GM10248 (cell line): Measurements from ENCODE around the gene FAM20C.

ENCODE experiments used
- CTCF ChIA-PET: fragments of 300-600 bp; sonication (Branson Sonifier 250); formaldehyde crosslinking; extraction: SDS; loops from one replicate; lab custom pipeline; 2021; ENCODE audit warnings: antibody characterized with exemption; lab: Yijun Ruan, JAX
- POLR2A ChIA-PET: fragments of 350-650 bp; sonication (Branson Sonifier 250); formaldehyde crosslinking; extraction: SDS; loops from one replicate; lab custom pipeline; 2020; ENCODE audit warnings: antibody characterized with exemption; lab: Yijun Ruan, JAX
- DNase-seq: peaks from one replicate; pipeline ENCODE4 v3.0.0; 2012; ENCODE audit errors: extremely low spot score
- TF ChIP-seq, protein P1 (sequence below): IDR thresholded peaks from 2 replicates; pipeline ENCODE4 v1.5.1; 2012; ENCODE audit warnings: mild to moderate bottlenecking, low read depth; ENCODE audit errors: extremely low read depth, missing control alignments, control extremely low read depth

Gene FAM20C

DNA sequence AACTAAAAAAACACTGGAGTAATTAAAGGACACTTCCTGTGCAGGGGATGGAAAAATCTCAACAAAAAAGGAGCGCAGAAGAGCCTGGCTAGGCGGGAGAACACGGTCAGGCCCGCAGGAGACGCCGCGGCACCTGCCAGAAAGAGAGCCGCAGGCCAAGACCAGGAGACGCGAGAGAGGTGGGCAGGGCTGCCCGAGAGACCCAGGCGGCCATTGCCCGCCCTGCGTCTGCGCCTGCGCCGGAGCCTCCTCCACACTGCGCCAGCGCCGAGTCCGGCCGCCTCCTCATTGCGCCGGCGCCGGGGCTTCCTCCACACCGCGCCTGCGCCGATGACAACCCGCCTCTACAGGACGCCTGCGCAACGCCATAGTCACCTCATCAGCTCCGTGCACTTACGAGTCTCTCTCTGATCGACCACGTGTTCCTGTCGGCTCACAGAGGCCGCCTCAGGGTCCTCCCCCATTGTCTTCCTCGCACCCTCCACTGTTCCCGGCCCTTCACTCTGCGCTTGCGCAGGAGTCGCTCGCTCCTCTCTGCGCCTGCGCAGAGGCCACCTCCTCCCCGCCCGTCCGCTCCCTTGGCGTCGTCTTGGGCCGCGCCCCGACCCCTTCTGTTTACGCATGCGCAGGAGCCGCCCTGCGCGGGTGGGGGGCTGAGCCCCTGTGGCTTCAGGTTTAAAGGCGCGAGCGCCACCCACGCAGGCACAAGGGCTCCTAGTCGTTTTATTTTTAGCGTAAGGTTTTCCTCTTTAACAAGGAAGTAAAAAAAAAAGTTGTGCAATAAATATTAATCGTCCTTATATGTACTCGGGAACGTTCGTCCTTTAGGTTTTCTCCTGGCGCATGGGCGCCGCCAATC, 43.2 kb upstream of the FAM20C start:
- DNase-seq, result peak; percentile 98
- CTCF ChIA-PET, result no interaction called here
- POLR2A ChIA-PET, result interaction anchor here (0.6 kb wide), 1 partner anchor 368 kb away, joined by 3 read pairs; no protein-coding TSS in a partner anchor
- TF ChIP-seq, protein P1, sequence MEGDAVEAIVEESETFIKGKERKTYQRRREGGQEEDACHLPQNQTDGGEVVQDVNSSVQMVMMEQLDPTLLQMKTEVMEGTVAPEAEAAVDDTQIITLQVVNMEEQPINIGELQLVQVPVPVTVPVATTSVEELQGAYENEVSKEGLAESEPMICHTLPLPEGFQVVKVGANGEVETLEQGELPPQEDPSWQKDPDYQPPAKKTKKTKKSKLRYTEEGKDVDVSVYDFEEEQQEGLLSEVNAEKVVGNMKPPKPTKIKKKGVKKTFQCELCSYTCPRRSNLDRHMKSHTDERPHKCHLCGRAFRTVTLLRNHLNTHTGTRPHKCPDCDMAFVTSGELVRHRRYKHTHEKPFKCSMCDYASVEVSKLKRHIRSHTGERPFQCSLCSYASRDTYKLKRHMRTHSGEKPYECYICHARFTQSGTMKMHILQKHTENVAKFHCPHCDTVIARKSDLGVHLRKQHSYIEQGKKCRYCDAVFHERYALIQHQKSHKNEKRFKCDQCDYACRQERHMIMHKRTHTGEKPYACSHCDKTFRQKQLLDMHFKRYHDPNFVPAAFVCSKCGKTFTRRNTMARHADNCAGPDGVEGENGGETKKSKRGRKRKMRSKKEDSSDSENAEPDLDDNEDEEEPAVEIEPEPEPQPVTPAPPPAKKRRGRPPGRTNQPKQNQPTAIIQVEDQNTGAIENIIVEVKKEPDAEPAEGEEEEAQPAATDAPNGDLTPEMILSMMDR, result no peak

DNA sequence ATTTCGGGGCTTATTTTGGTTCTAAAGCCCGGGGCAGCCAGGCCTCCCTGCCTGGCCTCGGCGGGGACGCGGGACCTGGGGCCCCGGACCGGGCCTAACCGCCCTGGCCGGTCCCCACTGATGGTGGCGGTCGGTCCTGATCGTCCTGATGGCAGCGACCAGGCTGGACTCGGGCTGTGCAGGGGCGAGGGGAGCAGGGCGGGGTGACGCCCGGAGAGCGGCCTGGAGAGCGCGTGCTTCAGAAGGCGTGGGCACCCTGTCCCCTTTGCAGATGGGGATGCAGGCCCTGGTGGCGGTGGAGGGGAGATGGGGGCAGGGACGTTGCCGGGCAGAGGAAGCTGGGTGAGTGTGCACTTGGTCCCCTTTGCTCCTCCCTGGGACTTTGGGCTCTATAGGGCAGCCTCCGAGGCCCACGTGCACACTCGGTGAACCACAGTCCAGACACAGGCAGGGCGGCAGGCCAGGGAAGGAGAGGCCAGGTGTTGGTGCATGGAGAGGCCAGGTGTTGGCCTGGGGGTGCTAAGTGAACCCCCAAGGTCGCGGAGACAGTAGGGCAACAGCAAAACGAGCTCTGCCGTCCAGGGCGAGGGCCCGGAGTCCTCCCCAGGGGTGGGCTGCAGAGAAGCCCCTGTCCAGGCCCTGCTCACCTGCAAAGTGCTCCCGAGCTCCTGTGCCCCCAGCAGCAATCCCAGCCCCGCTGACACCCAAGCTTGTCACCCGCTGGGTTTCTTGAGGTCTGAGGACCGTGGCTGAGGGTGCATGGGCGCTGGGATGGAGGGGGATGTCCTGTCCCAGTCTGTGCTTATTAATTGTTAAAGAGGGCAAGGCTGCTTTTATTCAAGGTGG, 42.4 kb upstream of the FAM20C start:
- TF ChIP-seq, protein P1, result no peak
- no peak for DNase-seq
- ChIA-PET CTCF (no interaction called here), POLR2A (interaction anchor here (0.6 kb wide), 1 partner anchor 367 kb away, joined by 3 read pairs; no protein-coding TSS in a partner anchor)

DNA sequence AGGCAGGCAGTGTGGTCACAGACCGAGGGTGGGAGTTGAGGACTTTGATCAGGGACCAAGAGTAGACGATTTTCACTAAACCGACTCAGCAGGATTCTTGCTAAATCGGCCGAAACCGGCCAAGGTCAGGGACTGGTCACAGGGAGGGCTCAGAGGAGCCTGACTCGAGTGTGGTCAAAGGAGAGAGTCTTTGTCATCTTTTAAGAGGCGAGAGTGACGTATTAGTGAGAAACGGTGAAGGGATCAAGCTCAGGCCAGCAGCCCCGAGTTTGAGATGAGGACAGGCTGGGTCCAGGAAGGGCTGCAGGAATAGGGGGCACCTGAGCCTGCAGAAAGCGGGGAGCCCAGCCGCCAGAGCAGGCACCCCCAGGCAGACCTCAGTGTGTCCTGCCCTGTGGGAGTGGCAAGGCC, 41.6 kb upstream of the FAM20C start:
- no peak for DNase-seq
- ChIA-PET POLR2A (no interaction called here), CTCF (interaction anchor here (1.6 kb wide), 1 partner anchor 112 kb away, joined by 6 read pairs; no protein-coding TSS in a partner anchor)
- TF ChIP-seq, protein P1, result no peak

DNA sequence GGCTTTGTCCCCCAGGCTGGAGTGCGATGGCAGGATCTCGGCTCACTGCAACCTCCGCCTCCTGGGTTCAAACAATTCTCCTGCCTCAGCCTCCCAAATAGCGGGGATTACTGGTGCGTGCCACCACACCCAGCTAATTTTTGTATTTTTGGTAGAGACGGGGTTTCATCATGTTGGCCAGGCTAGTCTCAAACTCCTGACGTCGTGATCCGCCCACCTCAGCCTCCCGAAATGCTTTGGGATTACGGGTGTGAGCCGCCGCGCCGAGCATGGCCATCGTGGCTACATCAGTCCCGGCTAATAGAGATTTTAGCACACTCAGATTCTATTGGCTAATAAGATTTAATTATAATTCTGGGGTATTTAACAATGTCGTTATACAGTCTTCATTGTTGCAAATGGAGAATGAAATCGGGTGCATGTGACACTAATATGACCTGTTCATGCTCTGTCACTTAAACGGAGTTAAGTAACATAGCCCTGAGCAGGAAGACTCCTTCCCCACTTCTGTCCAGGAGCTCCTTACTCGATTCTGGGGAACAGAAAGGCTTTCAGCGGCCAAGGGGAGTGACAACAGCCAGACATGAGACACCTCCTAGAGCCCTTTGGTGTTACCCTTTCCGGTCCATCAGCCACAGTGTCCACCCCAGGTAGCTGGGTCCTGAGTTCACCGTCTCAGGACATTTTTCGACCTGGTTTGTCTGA, 40.9 kb upstream of the FAM20C start:
- POLR2A ChIA-PET, result no interaction called here
- no peak for DNase-seq
- CTCF ChIA-PET, result interaction anchor here (1.6 kb wide), 1 partner anchor 112 kb away, joined by 6 read pairs; no protein-coding TSS in a partner anchor
- TF ChIP-seq, protein P1, result no peak

DNA sequence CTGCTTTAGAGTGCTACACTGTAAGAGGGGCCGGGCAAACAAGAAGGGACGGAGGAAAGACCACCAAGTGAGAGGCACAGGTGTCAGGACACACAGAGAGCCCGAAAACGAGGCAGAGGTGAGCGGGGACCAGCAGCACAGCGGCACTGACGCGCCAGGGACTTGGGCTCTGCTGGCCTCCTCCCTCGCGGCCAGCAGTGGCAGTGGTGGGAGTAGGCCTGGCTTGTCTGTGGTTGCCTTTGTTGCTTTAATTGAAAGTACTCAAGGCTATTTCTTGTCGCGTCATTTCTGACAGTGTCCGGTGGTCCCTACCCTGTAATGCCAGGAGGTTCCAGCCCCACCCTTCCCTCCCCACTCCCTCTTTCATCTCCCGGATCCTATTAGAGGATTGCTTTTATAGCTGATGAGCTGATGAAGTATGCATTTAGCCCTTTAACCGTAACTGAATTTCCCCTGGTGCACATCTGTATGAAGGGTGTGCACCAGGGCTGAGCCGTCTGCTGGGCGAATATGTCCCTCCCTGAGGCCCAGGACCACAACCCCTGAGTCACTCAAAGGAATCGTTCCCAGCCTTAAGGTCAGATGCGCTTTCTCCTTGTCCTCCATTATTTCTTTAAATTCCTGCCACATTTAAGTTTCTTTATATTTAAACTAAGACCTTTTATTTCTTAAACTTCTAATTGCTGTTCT, 39.5 kb upstream of the FAM20C start:
- CTCF ChIA-PET, result interaction anchor here (1.1 kb wide), 1 partner anchor 19 kb away, joined by 3 read pairs; no protein-coding TSS in a partner anchor
- DNase-seq, result no peak
- POLR2A ChIA-PET, result interaction anchor here (0.5 kb wide), 1 partner anchor 15 kb away, joined by 3 read pairs; no protein-coding TSS in a partner anchor
- TF ChIP-seq, protein P1, result no peak

DNA sequence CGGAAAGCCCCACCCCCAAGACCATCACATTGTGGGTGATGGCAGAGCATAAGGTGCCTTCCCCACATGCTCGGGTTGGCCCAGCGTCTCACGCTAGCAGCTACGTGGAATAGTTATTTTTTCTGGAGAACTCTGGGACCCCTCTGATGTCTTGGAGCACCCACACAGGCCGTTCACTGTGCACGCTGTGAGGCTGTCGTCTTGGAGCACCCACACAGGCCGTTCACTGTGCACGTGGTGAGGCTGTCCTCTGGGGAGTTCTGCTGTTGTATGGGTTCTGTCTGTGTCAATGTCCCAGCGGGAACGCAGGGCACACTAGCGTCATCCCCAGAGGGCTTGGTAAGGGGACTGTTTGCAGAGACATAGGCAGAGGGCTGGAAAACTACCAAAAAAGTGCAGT, 38.8 kb upstream of the FAM20C start:
- POLR2A ChIA-PET, result no interaction called here
- TF ChIP-seq, protein P1, result no peak
- DNase-seq, result no peak
- CTCF ChIA-PET, result interaction anchor here (0.6 kb wide), 1 partner anchor 9 kb away, joined by 3 read pairs; no protein-coding TSS in a partner anchor
